GM19193 (cell line): ENCODE data around the gene JPH3.

Source experiments
- POLR2A ChIP-seq: IDR thresholded peaks from 4 replicates; pipeline ENCODE4 v1.6.1; 2011; ENCODE audit not compliant: insufficient read depth, insufficient read length; ENCODE audit errors: extremely low read depth

The JPH3 gene

GRCh38 chr16:87667443-87667842 is 65.1 kb downstream of the JPH3 start:
- no peak for TF ChIP-seq POLR2A

- no peak for TF ChIP-seq POLR2A
Measured at GRCh38 chr16:87667946-87668345, 65.6 kb downstream of the JPH3 start.

- no peak for TF ChIP-seq POLR2A
Measured at GRCh38 chr16:87669672-87670071, 67.4 kb downstream of the JPH3 start.

- no peak for TF ChIP-seq POLR2A
Measured at GRCh38 chr16:87671221-87671620, 68.9 kb downstream of the JPH3 start.

- no peak for TF ChIP-seq POLR2A
Measured at GRCh38 chr16:87671715-87672270, 69.5 kb downstream of the JPH3 start.

GRCh38 chr16:87674419-87674818 is 72.1 kb downstream of the JPH3 start:
- no peak for TF ChIP-seq POLR2A

- no peak for TF ChIP-seq POLR2A
Measured at GRCh38 chr16:87675111-87675719, 72.9 kb downstream of the JPH3 start.

- TF ChIP-seq POLR2A = no peak
Measured at GRCh38 chr16:87677830-87678229, 75.5 kb downstream of the JPH3 start.

GRCh38 chr16:87678618-87679017 is 76.3 kb downstream of the JPH3 start:
- TF ChIP-seq POLR2A = no peak

GRCh38 chr16:87679593-87680271 is 77.4 kb downstream of the JPH3 start:
- TF ChIP-seq POLR2A = no peak

- TF ChIP-seq POLR2A = no peak
Measured at GRCh38 chr16:87680272-87680644, 78.0 kb downstream of the JPH3 start.

- no peak for TF ChIP-seq POLR2A
Measured at GRCh38 chr16:87681981-87682570, 79.8 kb downstream of the JPH3 start.

GRCh38 chr16:87682852-87683399 is 80.6 kb downstream of the JPH3 start:
- no peak for TF ChIP-seq POLR2A

- no peak for TF ChIP-seq POLR2A
Measured at GRCh38 chr16:87684106-87684677, 81.9 kb downstream of the JPH3 start.

GRCh38 chr16:87684711-87685404 is 82.5 kb downstream of the JPH3 start:
- TF ChIP-seq POLR2A = no peak
